DMS 273 (cell line): Measurements from ENCODE around the gene PRKCQ.

Experiments
- DNase-seq: peaks from one replicate; lab custom pipeline; 2025; ENCODE audit not compliant: unreplicated experiment; lab: John Stamatoyannopoulos, UW

The PRKCQ gene

DNA sequence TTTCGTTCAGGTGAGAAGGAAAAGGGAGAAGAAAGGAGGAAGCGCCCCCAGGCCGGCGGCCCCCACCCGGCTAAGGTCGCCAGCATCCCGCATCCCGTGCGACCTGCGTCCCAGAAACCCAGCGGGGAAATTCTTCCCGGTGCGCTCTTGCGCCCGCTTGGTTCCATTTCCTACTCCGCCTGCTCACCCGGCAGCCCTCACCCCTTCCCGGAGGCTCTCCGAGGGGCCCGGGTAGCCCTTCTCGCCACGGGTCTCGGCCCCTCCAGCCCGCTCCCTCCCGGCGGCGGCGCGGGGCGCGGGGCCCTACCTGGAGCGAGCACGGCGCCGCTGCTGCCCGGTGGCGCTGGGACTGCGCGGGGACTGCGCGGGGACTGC, at the start of gene PRKCQ:
PRKCQ (minus strand) TSS at position 373 of the 375 bp plus-strand sequence. CDS start 65,141 bp downstream, outside the sequence.
- peak; percentile 21 for DNase-seq

DNA sequence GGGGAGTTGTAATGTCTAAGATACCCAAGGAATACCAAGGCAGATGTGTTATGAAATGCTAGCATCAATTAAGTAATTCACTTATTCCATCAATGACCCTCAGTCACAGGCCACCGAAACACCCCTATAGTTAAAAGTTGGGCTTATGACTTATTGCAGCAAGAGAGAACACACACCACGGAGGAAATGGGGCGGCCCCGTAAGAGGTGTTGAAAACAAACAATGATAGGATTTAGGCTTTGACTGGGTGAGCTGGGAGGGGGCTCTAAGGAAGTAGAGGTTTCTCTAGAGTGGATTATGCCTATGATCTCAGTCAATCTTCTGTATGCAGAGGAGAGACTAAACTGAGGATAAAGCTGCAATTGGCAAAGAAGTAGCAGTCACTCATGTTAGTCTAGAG, 45.4 kb upstream of the PRKCQ start:
- DNase-seq = no peak

DNA sequence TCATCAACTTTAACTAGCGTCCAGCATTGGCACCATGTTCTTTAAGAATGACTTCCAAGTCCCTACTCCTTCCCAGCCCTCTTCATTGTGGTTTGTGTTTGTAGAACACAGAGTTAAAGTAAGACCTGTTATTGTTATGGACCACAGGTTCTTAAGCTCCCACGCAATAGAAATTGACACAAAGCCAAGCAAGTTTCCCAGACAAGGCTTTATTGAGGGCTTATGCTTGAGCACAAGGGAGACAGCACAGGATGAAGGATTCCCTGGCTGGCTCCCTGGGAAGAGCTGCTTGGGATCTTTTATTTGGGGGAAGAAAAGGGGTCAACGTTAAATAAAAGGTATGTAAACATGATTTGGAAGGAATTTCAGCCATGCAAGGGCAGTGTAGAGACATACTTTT, 44.3 kb upstream of the PRKCQ start:
- DNase-seq = no peak

DNA sequence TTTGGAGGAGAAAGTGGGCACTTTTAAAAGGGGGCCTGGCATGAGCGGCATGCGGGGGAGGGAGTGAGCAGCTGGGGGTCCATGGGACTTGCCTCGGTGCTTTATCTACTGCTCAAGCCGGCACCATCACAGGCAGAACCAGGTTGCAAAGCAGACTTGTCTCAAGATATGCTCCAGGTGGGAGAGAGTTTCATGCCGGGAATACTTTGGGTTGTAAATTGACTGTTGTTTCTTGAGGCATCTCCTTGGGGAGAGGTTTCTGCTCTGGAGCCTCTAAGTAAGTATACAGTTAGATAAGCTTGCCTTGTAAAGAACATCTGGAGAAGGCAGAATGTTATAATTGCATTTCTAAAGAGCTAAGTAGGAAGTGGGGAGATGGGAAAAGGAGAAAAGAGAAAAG, 42.8 kb upstream of the PRKCQ start:
- DNase-seq = no peak

DNA sequence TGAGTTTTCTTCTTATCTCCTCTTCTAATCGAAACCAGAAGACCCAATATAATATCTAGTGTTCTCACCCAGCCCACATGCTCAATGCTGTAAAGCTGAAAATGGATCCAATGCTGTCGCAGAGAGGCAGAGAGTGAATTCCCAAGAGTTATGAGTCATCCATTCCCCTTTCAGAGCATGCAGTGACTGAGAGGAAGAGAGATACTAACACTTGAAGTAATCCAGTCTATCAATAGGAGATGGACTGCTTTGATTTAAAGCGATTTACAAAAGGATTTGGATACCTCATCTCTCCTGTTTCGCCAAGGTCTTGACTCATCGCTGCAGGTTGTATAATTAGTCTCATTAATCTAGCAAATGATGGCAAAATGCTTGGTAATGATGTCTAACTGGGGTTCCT, 41.5 kb upstream of the PRKCQ start:
- DNase-seq = no peak

DNA sequence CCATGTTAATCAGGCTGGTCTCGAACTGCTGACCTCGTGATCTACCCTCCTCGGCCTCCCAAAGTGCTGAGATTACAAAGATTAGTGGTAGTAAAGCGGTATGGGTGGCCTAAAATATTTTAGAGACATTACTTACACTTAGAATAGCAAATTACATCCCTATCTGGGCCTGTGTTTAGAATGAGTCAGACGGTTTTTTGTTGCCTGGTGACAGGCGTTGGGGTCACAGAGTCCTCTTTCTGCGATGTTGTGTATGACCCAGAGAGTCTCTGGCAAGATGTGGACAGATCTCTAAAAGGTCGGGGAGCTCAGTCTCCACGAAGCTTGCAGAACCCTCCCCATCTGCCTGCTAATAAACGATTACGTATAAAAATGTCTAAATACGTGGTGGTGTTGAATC, 39.6 kb upstream of the PRKCQ start:
- no peak for DNase-seq

DNA sequence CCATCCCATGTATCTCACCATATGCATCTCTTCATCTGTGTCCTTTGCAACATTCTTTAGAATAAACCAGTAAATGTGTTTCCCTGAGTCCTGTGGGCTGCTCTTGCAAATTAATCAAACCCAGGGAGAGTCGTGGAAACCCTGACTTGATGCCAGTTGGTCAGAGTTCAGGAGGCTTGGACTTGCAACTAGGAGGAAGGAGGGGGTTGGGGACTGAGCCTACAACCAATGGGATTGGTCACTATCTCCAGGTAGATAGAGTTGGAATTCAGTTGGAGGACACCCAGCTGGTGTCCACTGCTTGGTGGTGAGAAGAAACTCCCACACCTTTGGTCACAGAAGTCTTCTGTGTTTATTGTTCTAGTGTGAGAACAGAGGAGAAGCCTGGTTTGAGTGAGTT, 38.3 kb upstream of the PRKCQ start:
- no peak for DNase-seq

DNA sequence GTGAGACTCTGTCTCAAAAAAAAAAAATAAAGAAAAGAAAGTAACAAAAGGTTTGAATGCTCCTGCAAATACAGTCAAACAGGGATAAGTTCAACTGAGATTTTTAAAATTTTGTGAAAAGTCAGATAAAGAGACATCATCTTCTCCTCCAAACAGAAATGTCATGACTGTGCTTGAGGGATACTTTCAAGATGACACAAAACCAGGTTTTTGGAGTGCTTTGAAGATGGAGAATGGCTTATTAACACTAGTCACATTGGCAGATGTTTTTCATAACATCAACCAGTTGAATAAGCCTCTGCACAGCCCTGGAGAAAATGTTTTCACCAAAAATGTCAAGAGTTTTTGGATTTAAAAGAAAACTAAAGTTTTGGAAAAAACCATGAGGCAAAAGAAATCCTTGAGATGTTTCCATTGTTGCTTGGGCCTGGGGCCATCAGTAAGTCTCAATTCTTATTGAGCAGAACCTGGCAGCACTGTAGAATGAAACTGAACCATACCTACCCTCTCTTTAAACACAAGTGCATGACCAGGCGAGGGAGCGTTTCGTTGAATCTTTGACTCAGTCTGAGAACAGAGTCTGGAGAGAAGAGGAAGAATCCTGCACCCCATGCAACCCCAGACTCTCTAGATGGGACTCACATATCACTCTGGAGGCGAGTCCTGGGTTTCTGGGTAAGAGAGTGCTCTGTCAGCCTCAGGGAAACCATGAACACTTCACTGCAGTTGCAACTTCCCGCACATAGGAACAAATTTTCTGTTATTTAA, 37.4 kb upstream of the PRKCQ start:
- no peak for DNase-seq

DNA sequence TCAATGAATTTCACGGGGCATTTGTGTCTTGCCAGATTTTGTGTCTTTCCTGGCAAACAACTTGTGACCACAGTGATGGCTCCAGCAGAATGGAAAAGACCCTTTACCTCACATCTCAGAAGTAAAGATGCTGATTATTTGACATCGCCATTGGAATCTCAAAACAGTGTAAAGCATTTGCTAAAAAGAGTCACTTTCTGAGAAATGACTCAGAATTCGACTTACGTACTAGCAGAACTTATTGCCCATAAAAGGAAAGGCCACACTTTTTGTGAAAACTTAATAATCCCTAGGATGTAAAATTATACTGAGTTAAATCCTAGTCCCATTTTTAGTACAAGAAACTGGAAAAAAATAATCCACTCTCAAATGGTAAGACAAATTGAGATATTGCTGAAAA, 35.9 kb upstream of the PRKCQ start:
- DNase-seq = no peak

DNA sequence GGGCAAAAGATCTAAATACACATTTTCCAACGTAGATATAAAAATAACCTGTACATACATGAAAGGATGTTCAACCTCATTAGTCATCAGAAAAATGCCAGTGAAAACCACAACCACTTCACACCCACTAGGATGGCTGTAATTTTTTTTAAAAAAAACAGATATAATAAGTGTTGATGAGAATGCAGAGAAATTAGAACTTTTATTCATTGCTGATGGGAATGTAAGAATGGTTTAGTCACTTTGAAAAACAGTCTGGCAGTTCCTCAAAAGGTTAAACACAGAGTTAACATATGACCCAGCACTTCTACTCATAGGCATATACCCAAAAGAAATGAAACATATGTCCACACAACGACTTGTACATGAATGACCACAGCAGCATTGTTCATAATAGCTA, 32.3 kb upstream of the PRKCQ start:
- no peak for DNase-seq

DNA sequence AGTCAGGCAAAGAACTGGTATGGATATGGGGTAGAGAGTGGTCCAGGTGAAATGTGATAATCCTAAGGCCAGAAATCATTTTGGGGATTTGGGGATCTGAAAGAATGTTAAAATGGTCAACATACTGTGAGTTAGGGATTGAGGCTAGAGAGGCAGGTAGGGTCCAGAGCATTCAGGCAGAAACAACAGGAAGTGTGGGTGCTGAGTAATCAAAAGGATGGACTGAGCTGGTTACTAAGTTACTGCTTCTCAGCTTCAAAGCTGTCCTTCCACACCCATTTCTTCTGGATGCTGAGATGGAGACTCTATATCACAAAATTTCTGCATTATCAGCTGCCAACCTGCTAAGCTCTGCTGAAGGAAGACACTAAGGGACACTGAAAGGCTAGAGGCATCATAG, 30.6 kb upstream of the PRKCQ start:
- no peak for DNase-seq

DNA sequence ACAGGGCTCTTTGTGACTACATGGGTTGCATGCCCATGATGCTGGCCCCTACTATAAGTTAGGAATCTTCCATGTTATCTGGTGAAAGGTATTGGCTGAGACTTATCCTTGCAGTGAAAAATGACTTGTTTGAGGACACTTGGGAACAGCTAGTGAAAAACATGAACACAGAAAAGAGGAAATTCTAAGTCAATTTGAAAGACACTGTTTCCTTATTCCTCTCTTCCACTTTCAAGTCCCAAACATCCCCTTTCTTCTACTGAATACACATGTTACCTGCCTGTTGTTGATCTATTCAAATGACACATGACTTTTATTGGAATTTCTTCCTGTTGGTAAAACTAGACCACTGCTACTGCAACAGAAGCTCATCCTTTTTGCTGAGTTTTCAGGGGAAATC, 29.5 kb upstream of the PRKCQ start:
- DNase-seq = no peak

DNA sequence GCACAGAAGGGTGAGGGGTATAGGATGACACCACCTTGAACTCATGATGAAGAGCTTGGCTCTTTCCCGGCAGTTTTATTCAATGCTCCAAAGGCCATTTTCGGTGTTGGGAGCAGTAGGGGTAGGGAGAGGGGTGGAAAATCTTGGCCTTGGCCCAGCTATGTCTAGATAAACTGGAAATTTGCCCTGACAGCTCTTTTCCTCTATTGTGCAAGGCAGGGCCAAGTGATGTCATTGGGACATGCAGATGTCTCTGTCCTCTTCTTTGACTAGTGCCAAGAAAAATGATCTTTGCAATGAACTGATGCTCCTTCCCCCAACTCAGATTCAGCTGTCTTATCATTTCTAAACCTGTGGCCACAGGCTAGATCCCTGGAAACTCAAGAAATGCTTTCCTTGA, 27.7 kb upstream of the PRKCQ start:
- DNase-seq = no peak

DNA sequence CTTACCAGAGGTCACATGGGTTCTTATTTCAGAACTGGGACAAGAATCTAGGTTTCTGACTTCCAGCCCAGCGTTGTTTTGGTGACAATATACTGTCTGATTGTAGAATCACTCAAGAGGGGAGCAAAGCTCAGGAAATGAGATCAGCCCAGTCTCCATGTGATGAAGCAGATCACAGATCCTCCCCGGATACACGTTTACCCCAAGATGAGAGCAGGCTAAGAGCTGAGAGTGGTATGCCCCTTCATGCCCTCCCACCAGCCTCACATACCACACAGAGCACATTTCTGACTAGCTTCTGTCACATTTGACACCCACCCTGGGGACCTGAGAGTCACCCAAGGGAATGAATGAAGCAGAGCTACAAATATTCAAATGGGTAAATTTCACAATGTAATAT, 27.1 kb upstream of the PRKCQ start:
- no peak for DNase-seq

DNA sequence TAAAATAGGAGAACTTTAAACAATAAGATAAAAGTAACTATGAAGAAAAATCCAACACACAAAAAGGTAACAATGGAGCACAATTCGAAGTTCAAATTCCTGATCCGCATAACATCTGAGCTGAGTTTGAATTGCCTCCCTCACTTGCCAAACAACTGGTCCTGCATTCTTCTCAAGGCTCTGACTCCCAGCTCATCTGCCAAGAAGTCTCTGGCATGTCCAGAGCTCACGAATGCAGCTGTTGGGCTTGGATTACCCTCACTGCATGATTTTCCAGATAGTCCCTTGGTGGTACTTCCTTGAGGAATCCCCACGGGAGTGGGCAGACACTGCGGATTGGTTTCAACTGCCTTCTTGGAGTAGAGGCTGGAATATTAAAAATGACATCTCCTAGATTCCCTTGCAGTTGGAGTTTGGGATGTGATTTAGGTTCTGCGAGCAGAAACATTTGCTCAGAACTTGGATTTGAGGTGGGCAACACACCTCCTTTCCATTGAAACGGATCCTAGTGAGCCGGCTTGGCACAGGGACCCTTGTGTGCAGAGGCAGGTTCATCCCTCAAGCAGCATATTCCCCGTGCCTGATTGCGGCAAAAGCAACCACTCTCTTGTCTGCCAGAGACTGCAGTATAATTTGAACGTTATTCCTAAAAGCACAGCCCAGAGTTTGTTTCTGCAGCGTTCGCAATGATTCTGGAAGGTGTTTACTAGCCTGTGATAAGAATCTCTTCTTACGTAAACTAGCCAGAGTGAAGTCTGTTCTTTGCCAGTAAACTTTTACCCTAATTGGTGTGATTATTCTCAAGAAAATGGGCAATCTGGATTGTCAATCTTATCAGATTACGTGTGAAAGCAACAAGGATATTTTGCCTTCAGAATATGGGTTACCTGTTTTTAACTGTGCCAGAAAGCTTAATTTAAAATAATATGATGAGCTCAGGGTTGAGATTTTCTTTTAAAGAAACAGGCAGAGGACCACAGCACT, 23.4 kb upstream of the PRKCQ start:
- DNase-seq = no peak

DNA sequence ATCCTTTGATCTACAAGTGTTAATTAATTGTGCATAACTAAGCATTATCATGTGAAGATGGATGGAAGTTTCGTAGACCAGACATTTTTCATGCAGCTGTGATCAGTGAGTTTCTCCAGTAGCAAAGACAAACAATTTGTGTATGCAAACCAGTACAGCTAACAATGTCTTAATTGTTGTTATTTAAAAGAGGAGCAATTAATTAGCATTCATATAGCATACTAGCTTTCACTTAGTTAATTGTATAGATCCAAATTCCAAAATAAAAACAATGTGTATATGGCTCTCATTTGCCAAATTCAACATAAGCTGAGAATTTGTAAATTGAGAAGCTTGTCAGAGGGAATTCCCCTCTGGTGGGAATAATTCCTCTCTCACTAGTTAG, 22.6 kb upstream of the PRKCQ start:
- no peak for DNase-seq

DNA sequence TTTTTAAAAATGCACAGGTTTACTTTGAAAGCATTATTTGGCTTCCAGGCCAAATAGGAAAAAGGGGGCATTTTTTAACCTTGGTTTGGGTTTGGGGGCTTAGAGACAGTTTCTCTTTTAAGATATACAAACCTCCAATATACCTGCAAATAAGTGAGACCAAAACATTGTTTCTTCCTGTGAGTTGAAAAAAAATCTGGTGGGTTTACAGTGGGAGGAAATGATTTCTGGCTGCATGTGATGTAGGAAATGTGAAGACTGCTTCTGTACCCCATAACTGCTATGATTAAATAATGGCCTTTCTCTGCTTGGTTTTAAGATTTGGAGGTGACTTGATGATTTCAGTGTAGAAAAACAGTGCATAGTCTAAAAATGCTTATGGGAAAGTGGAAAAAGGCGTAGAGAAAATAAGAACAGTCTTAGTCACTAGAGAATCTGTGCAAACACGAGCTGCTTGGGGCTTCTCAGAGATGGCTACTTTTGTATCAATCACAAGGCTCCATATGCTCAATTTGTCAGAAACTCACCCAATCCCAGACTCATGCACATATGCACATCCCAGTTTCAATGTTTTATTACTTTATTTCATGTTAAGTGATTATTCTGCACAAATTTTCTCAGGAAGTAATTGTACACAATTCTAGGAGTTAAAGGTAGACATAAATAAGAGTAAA, 22.1 kb upstream of the PRKCQ start:
- DNase-seq = no peak

DNA sequence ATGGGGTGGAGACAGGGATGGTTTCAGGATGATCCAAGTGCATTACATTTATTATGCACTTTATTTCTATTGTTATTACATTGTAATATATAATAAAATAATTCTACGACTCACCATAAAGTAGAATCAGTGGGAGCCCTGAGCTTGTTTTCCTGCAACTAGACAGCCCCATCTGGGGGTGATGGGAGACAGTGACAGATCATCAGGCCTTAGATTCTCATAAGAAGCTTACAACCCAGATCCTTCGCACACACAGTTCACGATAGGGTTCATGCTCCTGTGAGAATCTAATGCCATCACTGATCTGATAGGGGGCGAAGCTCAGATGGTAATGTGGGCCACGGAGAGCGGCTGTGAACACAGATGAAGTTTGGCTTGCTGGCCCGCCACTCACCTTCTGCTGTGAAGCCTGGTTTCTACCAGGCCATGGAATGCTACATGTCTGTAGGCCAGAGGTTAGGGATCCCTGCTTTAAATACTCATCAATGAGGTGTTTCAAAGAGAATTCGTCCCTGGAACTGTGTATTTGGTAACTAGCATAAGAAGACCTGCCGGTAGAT, 21.2 kb upstream of the PRKCQ start:
- DNase-seq = no peak

DNA sequence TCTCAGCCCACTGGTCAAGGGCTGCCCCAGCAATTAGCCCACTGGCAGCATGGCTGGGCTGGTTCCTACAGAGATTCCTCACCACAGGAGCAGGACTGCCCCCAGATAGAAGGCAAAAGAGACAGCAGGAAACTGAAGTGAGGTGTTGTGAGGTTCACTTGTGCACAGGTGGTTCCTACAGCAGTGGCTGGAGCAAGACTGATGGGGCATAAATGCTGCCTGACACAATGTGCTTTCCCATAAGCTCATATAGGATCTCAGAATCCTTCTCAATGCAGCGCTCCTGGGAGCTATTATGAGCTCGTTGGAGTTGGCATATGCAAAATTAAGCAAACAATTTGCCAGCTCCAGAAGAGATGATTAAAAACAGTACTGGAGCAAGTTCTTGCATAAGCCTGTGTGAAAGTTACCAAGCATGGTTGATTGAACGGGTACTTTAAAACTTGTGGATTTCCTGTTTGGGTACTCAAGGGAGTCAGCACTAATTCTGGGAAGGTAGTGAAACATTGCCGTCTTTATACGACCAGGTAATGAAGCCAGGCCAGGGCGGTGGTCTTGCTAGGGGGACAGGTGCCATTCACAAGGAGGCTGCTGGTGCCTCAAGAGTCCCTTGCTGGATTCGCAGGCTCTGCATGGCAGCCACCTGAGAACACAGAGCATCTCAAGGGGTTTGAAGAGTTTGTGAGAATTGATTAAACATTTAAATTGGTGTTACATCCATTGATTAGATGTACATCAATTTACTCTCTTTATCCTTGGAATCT, 20.3 kb upstream of the PRKCQ start:
- no peak for DNase-seq

DNA sequence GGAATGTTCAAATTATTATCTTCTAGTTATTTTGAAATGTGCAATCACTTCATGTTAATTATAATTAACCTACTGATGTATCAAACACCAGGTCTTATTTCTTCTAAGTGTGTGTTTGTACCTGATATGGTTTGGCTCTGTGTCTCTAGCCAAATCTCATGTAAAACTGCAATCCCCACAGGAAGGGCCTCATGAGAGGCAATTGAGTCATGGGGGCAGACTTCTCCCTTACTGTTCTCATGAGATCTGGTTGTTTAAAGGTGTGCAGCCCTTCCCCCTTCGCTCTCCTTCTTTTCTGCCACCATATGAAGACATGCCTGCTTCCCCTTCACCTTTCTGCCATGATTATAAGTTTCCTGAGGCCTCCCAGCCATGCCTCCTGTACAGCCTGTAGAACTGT, 18.6 kb upstream of the PRKCQ start:
- no peak for DNase-seq

DNA sequence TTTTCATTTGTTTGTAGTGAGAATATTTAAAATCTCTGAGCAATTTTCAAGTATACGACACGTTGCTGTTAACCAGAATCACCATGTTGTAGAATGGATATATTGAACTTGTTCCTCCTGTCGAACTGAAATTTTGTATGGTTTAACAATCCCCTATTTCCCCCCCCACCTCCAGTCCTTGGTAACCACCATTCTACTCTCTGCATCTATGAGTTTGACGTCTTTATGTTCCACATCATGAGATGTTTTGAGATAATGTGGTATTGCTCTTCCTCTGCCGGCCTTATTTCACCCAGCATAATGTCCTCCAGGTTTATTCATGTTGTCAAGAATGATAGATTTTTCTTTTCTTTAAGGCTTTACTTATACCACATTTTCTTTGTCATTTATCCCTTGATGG, 17.4 kb upstream of the PRKCQ start:
- no peak for DNase-seq
